Measurements from ENCODE around the gene CACNA1C. TPM values are rescaled to one million over a fixed set of nuclear protein-coding genes. Genes with fewer than 3 reads are reported as not detected.

Gene CACNA1C
- total RNA-seq, 4 donors from 2014 or later: 5.2 to 12.9 (median 6.3) TPM

- no peaks in the 10 kb centered on the region for H3K9me3 ChIP-seq
- H3K36me3 ChIP-seq: no peaks in the 10 kb centered on the region
- no peak overlapping the region for H3K4me3 ChIP-seq
- peaks cover 0 to 12% (median 0%) of the 10 kb centered on the region in 4 donors for H3K4me1 ChIP-seq
- DNase-seq (ENCODE audit: low spot score in 2 of 2): no peak
- TF ChIP-seq EP300 (IDR thresholded peaks at IDR 0.05): no peak
- no peak for TF ChIP-seq CTCF (IDR thresholded peaks at IDR 0.05)
- no peak for TF ChIP-seq POLR2A (IDR thresholded peaks at IDR 0.05)
- H3K27me3 ChIP-seq: no peaks in the 10 kb centered on the region
- H3K27ac ChIP-seq: no peak overlapping the region
- 73 to 74% methylated on average over 5 of the region's 5 CpGs for WGBS, 2 donors
These were observed 336.4 kb downstream of the CACNA1C start for GRCh38 chr12:2389079-2389790.

- H3K27me3 ChIP-seq: no peaks in the 10 kb centered on the region
- no peaks in the 10 kb centered on the region for H3K9me3 ChIP-seq
- H3K27ac ChIP-seq: no peak overlapping the region
- DNase-seq (ENCODE audit: low spot score in 2 of 2): no peak
- H3K36me3 ChIP-seq: no peaks in the 10 kb centered on the region
- no peak overlapping the region for H3K4me3 ChIP-seq
- TF ChIP-seq EP300 (IDR thresholded peaks at IDR 0.05) (no peak), POLR2A (IDR thresholded peaks at IDR 0.05) (no peak), CTCF (IDR thresholded peaks at IDR 0.05) (no peak)
- peaks cover 0 to 3% (median 0%) of the 10 kb centered on the region in 4 donors for H3K4me1 ChIP-seq
- 52 to 78% methylated on average over 4 of the region's 4 CpGs for WGBS, 2 donors
These were observed 337.3 kb downstream of the CACNA1C start for GRCh38 chr12:2390133-2390532.

GRCh38 chr12:2390850-2391390, 338.1 kb downstream of the CACNA1C start:
- Histone ChIP-seq H3K9me3 (no peaks in the 10 kb centered on the region), H3K36me3 (no peaks in the 10 kb centered on the region), H3K27me3 (no peaks in the 10 kb centered on the region), H3K4me3 (no peak overlapping the region), H3K4me1 (peaks cover 0 to 8% (median 2%) of the 10 kb centered on the region in 4 donors), H3K27ac (no peak overlapping the region)
- no peak for DNase-seq (ENCODE audit: low spot score in 2 of 2)
- 89 to 90% methylated on average over 10 of the region's 10 CpGs for WGBS, 2 donors
- TF ChIP-seq EP300 (IDR thresholded peaks at IDR 0.05) (no peak), CTCF (IDR thresholded peaks at IDR 0.05) (no peak), POLR2A (IDR thresholded peaks at IDR 0.05) (no peak)

GRCh38 chr12:2391740-2392331, 339.0 kb downstream of the CACNA1C start:
- H3K27me3 ChIP-seq: no peaks in the 10 kb centered on the region
- no peak for DNase-seq (ENCODE audit: low spot score in 2 of 2)
- H3K9me3 ChIP-seq: no peaks in the 10 kb centered on the region
- H3K27ac ChIP-seq: no peak overlapping the region
- WGBS, 2 donors: 88 to 89% methylated on average over 9 of the region's 9 CpGs
- peaks cover 0 to 17% (median 3%) of the 10 kb centered on the region in 4 donors for H3K4me1 ChIP-seq
- H3K36me3 ChIP-seq: no peaks in the 10 kb centered on the region
- no peak for TF ChIP-seq EP300 (IDR thresholded peaks at IDR 0.05)
- no peak for TF ChIP-seq CTCF (IDR thresholded peaks at IDR 0.05)
- TF ChIP-seq POLR2A (IDR thresholded peaks at IDR 0.05): no peak
- H3K4me3 ChIP-seq: no peak overlapping the region

DNA sequence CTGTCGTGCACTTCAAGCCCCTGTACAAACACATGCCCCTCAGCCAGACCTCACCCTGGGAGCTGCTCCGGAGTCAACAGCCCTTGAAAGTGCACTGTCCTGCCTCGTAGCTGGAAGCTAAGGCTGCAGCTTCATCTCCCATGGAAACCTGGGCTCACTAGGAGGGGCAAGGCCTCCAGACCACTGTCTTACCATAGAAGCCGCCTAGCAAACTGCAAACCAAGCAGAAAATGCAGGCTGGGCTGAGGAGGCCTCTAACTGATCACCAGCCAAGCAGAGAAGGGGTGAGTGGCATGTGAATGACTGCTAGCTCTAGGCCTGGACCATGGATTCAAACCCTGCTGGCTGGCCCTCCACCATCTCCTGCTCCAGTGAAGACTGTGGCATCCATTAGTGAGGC, 340.2 kb downstream of the CACNA1C start:
- H3K36me3 ChIP-seq: no peaks in the 10 kb centered on the region
- TF ChIP-seq POLR2A (IDR thresholded peaks at IDR 0.05): no peak
- H3K4me1 ChIP-seq: peaks cover 0 to 29% (median 3%) of the 10 kb centered on the region in 4 donors
- DNase-seq (ENCODE audit: low spot score in 2 of 2): no peak
- no peak overlapping the region for H3K4me3 ChIP-seq
- H3K9me3 ChIP-seq: no peaks in the 10 kb centered on the region
- WGBS, 2 donors: 80 to 90% methylated on average over 1 to 4 of the region's 4 CpGs
- no peak overlapping the region for H3K27ac ChIP-seq
- no peaks in the 10 kb centered on the region for H3K27me3 ChIP-seq

All from tibial nerve (tissue), 4 donors.